Loucy (cell line): ENCODE measurements around the gene MYO5C.

Source experiments
- EZH2phosphoT487 ChIP-seq: fragments of 200-600 bp; IDR thresholded peaks from 2 replicates; pipeline ENCODE4 v1.6.1; 2018; ENCODE audit warnings: antibody characterized with exemption, mild to moderate bottlenecking, moderate library complexity, borderline replicate concordance
- TF ChIP-seq, protein P1 (sequence below): fragments of 200-600 bp; sonication (generic); conservative IDR thresholded peaks from 2 replicates; pipeline ENCODE4 v1.5.1; 2014; ENCODE audit warnings: mild to moderate bottlenecking, antibody characterized with exemption, low read length

DNA sequence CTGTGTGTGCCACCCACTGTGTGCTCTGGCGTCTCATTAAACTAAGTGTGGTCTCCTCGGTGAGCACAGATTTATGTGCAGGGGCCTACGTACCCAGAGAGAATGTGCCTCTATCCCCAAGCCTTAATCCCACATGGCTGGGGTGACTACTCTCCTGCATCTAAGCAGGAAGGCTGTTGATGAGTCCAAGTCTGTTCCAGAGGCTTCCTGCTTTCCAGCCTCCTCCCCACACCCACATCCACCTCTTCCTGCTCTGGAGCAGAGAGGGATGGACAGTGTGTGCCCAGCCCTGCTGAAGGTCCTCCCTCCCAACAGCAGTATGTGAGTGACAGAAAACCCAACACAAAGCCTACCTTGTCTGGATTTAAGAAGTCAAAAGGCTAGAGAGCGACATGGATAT, 144.3 kb downstream of the MYO5C start:
- TF ChIP-seq, protein P1, sequence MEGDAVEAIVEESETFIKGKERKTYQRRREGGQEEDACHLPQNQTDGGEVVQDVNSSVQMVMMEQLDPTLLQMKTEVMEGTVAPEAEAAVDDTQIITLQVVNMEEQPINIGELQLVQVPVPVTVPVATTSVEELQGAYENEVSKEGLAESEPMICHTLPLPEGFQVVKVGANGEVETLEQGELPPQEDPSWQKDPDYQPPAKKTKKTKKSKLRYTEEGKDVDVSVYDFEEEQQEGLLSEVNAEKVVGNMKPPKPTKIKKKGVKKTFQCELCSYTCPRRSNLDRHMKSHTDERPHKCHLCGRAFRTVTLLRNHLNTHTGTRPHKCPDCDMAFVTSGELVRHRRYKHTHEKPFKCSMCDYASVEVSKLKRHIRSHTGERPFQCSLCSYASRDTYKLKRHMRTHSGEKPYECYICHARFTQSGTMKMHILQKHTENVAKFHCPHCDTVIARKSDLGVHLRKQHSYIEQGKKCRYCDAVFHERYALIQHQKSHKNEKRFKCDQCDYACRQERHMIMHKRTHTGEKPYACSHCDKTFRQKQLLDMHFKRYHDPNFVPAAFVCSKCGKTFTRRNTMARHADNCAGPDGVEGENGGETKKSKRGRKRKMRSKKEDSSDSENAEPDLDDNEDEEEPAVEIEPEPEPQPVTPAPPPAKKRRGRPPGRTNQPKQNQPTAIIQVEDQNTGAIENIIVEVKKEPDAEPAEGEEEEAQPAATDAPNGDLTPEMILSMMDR: no peak
- no peak for TF ChIP-seq EZH2phosphoT487
